CD14-positive monocyte (primary cell): ENCODE data around the gene FAM171A1. TPM values are rescaled to one million over a fixed set of nuclear protein-coding genes. Genes with fewer than 3 reads are reported as not detected.

Source experiments
- DNase-seq, 3 donors: peaks; one replicate each; pipeline ENCODE4 v3.0.0-alpha.2; 2011 to 2022
- H2AFZ ChIP-seq: 2 replicates; pipeline ENCODE4 v1.6.0; 2012; ENCODE audit warnings: mild to moderate bottlenecking, low read depth, low read length, inconsistent platforms; ENCODE audit not compliant: insufficient read depth, poor library complexity, severe bottlenecking
- H3K27ac ChIP-seq, 2 donors: 1 replicate in 1 of 2; 2 replicates in 1 of 2; pipeline ENCODE4 v1.5.1; 2012 to 2013; ENCODE audit warnings: low read length in 2 of 2, control low read depth in 1 of 2, inconsistent platforms in 1 of 2, low read depth in 1 of 2, mild to moderate bottlenecking in 1 of 2
- H3K27me3 ChIP-seq, 2 donors: one replicate each; pipeline versions ENCODE4 v1.6.0 to v1.6.1; 2011 to 2013; ENCODE audit warnings: low read length in 2 of 2; ENCODE audit not compliant: control insufficient read depth in 2 of 2, insufficient read depth in 2 of 2
- H3K36me3 ChIP-seq, 2 donors: replicated peaks in 1 of 2; 1 replicate in 1 of 2; 2 replicates in 1 of 2; pipeline versions ENCODE4 v1.5.1 to v1.6.1; 2012 to 2013; ENCODE audit warnings: low read length in 2 of 2, control low read depth in 1 of 2, inconsistent platforms in 1 of 2, mild to moderate bottlenecking in 1 of 2; ENCODE audit not compliant: insufficient read depth in 2 of 2, control insufficient read depth in 1 of 2
- H3K4me1 ChIP-seq, 2 donors: 1 replicate in 1 of 2; 2 replicates in 1 of 2; pipeline versions ENCODE4 v1.5.1 to v1.6.1; 2012 to 2013; ENCODE audit warnings: low read length in 2 of 2, control low read depth in 1 of 2, inconsistent platforms in 1 of 2, mild to moderate bottlenecking in 1 of 2, moderate library complexity in 1 of 2; ENCODE audit not compliant: insufficient read depth in 2 of 2, control insufficient read depth in 1 of 2
- H3K4me2 ChIP-seq: replicated peaks from 2 replicates; pipeline ENCODE3; 2012; ENCODE audit warnings: low read length, moderate library complexity, mild to moderate bottlenecking; ENCODE audit not compliant: poor library complexity, severe bottlenecking; ENCODE audit errors: extremely low read depth
- H3K4me3 ChIP-seq, 3 experiments: fragments of 200-600 bp in 1 of 3; sonication (generic) in 1 of 3; replicated peaks in 1 of 3; 1 replicate in 2 of 3; 2 replicates in 1 of 3; pipeline ENCODE4 v1.5.1; 2011 to 2013; ENCODE audit warnings: low read length in 3 of 3, mild to moderate bottlenecking in 3 of 3, control low read depth in 2 of 3, low read depth in 2 of 3, inconsistent platforms in 1 of 3, moderate library complexity in 1 of 3
- H3K79me2 ChIP-seq: 2 replicates; pipeline ENCODE4 v1.6.0; 2012; ENCODE audit warnings: mild to moderate bottlenecking, control low read depth, inconsistent platforms, low read length, moderate library complexity; ENCODE audit not compliant: insufficient read depth
- H3K9ac ChIP-seq: 2 replicates; pipeline ENCODE4 v1.6.0; 2017; ENCODE audit warnings: low read length, mild to moderate bottlenecking; ENCODE audit not compliant: insufficient read depth, poor library complexity, severe bottlenecking
- H3K9me3 ChIP-seq, 2 donors: replicated peaks in 1 of 2; 1 replicate in 1 of 2; 2 replicates in 1 of 2; pipeline versions ENCODE4 v1.5.1 to v1.6.1; 2012 to 2013; ENCODE audit warnings: low read length in 2 of 2, control low read depth in 1 of 2; ENCODE audit not compliant: control insufficient read depth in 1 of 2, insufficient read depth in 1 of 2
- H4K20me1 ChIP-seq: 2 replicates; pipeline ENCODE4 v1.6.0; 2012; ENCODE audit warnings: mild to moderate bottlenecking, low read length, control low read depth, moderate library complexity; ENCODE audit not compliant: insufficient read depth
- H3K27ac Mint-ChIP-seq, 7 donors: one replicate each; pipeline ENCODE4 v1.8.0; 2020; ENCODE audit warnings: mild to moderate bottlenecking in 7 of 7, mixed read lengths in 7 of 7, moderate library complexity in 6 of 7, inconsistent platforms in 2 of 7
- H3K27me3 Mint-ChIP-seq, 3 donors: one replicate each; pipeline ENCODE4 v1.8.0; 2021 to 2022; ENCODE audit warnings: low read depth in 3 of 3, mild to moderate bottlenecking in 3 of 3, mixed read lengths in 3 of 3, moderate library complexity in 3 of 3, inconsistent platforms in 1 of 3
- H3K36me3 Mint-ChIP-seq, 2 donors: one replicate each; pipeline ENCODE4 v1.8.0; 2020; ENCODE audit warnings: mixed read lengths in 2 of 2, inconsistent platforms in 1 of 2, mild to moderate bottlenecking in 1 of 2
- H3K4me1 Mint-ChIP-seq: one replicate; pipeline ENCODE4 v1.8.0; 2020; ENCODE audit warnings: mild to moderate bottlenecking, mixed read lengths
- H3K4me3 Mint-ChIP-seq, 2 donors: one replicate each; pipeline ENCODE4 v1.8.0; 2020; ENCODE audit warnings: mild to moderate bottlenecking in 2 of 2, mixed read lengths in 2 of 2, moderate library complexity in 1 of 2
- H3K9me3 Mint-ChIP-seq, 7 donors: one replicate each; pipeline ENCODE4 v1.8.0; 2020 to 2022; ENCODE audit warnings: mixed read lengths in 7 of 7, mild to moderate bottlenecking in 6 of 7, moderate library complexity in 6 of 7, inconsistent platforms in 2 of 7
- WGBS: methylation state at CpG from one replicate; pipeline ENCODE4 v1.1.5; 2013; ENCODE audit warnings: missing lambda C conversion rate; ENCODE audit not compliant: insufficient coverage; 5-methylcytosine and 5-hydroxymethylcytosine counted together
- intact Hi-C, 2 donors: fragments of 100-400 bp; cut with micrococcal nuclease; formaldehyde crosslinking; loops; one replicate each; pipeline versions ENCODE4 v1.15.0 to v1.15.1; 2023
- polyA plus RNA-seq, 3 donors: library from polyadenylated mRNA; depleted of rRNA in 1 of 3; unstranded in 2 of 3; stranded (reverse) in 1 of 3; fragments of 300-500 nt in 2 of 3; fragments of >200 nt in 1 of 3; fragmentation: Illumina TruSeq in 2 of 3; gene quantifications; 1 replicate in 2 of 3; 2 replicates in 1 of 3; pipeline ENCODE4 v1.2.3, GENCODE V29; 2012 to 2021
- TF ChIP-seq, protein P1 (sequence below): fragments of 200-600 bp; IDR thresholded peaks from one replicate; pipeline ENCODE4 v1.8.0; 2022; ENCODE audit warnings: antibody characterized with exemption, mild to moderate bottlenecking

The FAM171A1 gene
- polyA plus RNA-seq, 3 donors, result not detected

DNA sequence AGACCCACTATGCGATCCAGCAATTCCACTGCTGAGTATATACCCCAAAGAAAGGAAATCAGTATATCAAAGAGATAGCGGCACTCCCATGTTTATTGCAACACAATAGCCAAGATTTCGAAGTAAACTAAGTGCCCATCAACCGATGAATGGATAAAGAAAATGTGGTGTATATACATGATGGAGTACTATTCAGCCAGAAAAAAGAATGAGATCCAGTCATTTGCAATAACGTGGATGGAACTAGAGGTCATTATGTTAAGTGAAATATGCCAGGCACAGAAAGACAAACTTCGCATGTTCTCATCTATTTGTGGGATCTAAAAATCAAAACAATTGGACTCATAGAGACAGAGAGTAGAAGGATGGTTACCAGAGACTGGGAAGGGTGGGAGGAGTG, 195.5 kb downstream of the FAM171A1 start:
- DNase-seq, result no peak
- Histone ChIP-seq H3K36me3 (no peaks in the 10 kb centered on the region), H3K4me3 (no peak overlapping the region), H2AFZ (no peak overlapping the region), H4K20me1 (no peaks in the 10 kb centered on the region), H3K9ac (no peak overlapping the region), H3K27me3 (peaks cover 1 to 4% of the 10 kb centered on the region in 2 donors), H3K9me3 (no peaks in the 10 kb centered on the region), H3K4me1 (no peaks in the 10 kb centered on the region), H3K79me2 (no peaks in the 10 kb centered on the region), H3K27ac (no peak overlapping the region), H3K4me2 (no peak overlapping the region)
- Mint-ChIP-seq H3K27ac (no peak overlapping the region), H3K27me3 (peaks cover 15 to 22% (median 22%) of the 10 kb centered on the region in 3 donors), H3K36me3 (no peaks in the 10 kb centered on the region), H3K4me3 (no peak overlapping the region), H3K4me1 (no peaks in the 10 kb centered on the region), H3K9me3 (peaks cover 0 to 2% (median 0%) of the 10 kb centered on the region in 7 donors)
- intact Hi-C loops, result no loop called here
- WGBS, result 100% methylated on average over 1 of the region's 6 CpGs
- TF ChIP-seq, protein P1, sequence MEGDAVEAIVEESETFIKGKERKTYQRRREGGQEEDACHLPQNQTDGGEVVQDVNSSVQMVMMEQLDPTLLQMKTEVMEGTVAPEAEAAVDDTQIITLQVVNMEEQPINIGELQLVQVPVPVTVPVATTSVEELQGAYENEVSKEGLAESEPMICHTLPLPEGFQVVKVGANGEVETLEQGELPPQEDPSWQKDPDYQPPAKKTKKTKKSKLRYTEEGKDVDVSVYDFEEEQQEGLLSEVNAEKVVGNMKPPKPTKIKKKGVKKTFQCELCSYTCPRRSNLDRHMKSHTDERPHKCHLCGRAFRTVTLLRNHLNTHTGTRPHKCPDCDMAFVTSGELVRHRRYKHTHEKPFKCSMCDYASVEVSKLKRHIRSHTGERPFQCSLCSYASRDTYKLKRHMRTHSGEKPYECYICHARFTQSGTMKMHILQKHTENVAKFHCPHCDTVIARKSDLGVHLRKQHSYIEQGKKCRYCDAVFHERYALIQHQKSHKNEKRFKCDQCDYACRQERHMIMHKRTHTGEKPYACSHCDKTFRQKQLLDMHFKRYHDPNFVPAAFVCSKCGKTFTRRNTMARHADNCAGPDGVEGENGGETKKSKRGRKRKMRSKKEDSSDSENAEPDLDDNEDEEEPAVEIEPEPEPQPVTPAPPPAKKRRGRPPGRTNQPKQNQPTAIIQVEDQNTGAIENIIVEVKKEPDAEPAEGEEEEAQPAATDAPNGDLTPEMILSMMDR, result no peak

DNA sequence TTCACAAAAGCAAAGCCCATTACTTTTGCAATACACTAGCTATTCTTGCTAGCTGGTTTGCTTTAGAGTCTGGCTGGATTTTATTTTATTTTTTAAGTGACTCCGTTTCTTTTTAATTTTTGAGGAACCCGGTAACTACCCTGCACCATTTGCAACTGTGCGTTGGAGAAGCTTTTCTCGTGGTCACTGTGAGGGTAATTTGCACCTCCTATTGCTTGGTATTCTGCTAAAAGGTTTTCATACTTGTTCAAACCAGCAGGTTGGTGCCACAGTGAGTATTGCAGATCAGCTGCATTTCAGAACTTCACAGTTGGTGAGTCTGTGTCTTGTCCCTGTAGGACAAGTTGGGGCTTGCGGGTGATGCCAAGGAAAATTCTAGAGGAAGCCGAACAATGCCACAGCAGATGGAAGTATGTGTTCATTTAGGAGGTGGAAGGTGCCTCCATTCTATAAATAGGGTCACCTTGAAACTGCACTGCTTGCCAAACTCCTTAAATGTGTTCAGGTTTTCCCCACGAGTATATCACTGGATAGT, 198.7 kb downstream of the FAM171A1 start:
- H3K27ac ChIP-seq, result no peak overlapping the region
- no peaks in the 10 kb centered on the region for H3K36me3 ChIP-seq
- H3K79me2 ChIP-seq, result no peaks in the 10 kb centered on the region
- TF ChIP-seq, protein P1, result no peak
- peaks cover 15 to 20% of the 10 kb centered on the region in 2 donors for H3K4me1 ChIP-seq
- H3K4me3 ChIP-seq, result no peak overlapping the region
- Mint-ChIP-seq H3K36me3 (no peaks in the 10 kb centered on the region), H3K4me1 (peaks cover 17% of the 10 kb centered on the region), H3K27ac (no peak overlapping the region), H3K27me3 (peaks cover 21 to 38% (median 32%) of the 10 kb centered on the region in 3 donors), H3K4me3 (no peak overlapping the region), H3K9me3 (peaks cover 0 to 6% (median 0%) of the 10 kb centered on the region in 7 donors)
- H3K4me2 ChIP-seq, result no peak overlapping the region
- H3K9me3 ChIP-seq, result no peaks in the 10 kb centered on the region
- DNase-seq, result no peak
- peaks cover 15 to 17% of the 10 kb centered on the region in 2 donors for H3K27me3 ChIP-seq
- intact Hi-C loops, result no loop called here
- H2AFZ ChIP-seq, result no peak overlapping the region
- no peak overlapping the region for H3K9ac ChIP-seq
- no peaks in the 10 kb centered on the region for H4K20me1 ChIP-seq
- WGBS, result 90% methylated on average over 2 of the region's 7 CpGs
